Parathyroid adenoma (tissue), 2 donors: Measurements from ENCODE around the gene CFAP20DC.
A peak's percentile ranks its signal among the peaks of the same experiment; 100 is the strongest.

Source experiments
- H2AFZ ChIP-seq: fragments of 300-600 bp; sonication (generic); one replicate; pipeline ENCODE4 v1.7.0; 2017; ENCODE audit warnings: antibody characterized with exemption, mild to moderate bottlenecking
- H3K27ac ChIP-seq: fragments of 300-600 bp; sonication (generic); one replicate; pipeline ENCODE4 v1.7.0; 2017
- H3K27me3 ChIP-seq: fragments of 300-600 bp; sonication (generic); one replicate; pipeline ENCODE4 v1.7.0; 2017; ENCODE audit warnings: low read length; ENCODE audit not compliant: control insufficient read depth, insufficient read depth
- H3K36me3 ChIP-seq: fragments of 300-600 bp; sonication (generic); one replicate; pipeline ENCODE4 v1.7.0; 2017; ENCODE audit warnings: low read length; ENCODE audit not compliant: control insufficient read depth, insufficient read depth
- H3K4me1 ChIP-seq: fragments of 300-600 bp; sonication (generic); one replicate; pipeline ENCODE4 v1.7.0; 2017; ENCODE audit warnings: control low read depth
- H3K4me2 ChIP-seq: fragments of 300-600 bp; sonication (generic); one replicate; pipeline ENCODE4 v1.7.0; 2017; ENCODE audit warnings: low read length
- H3K4me3 ChIP-seq: fragments of 300-600 bp; sonication (generic); one replicate; pipeline ENCODE4 v1.7.0; 2017; ENCODE audit warnings: low read depth, low read length
- H3K79me2 ChIP-seq: fragments of 300-600 bp; sonication (generic); one replicate; pipeline ENCODE4 v1.7.0; 2017; ENCODE audit warnings: control low read depth
- H3K9ac ChIP-seq: fragments of 300-600 bp; sonication (generic); one replicate; pipeline ENCODE4 v1.7.0; 2017; ENCODE audit warnings: mild to moderate bottlenecking
- H3K9me3 ChIP-seq: fragments of 300-600 bp; sonication (generic); one replicate; pipeline ENCODE4 v1.7.0; 2017; ENCODE audit warnings: low read length; ENCODE audit not compliant: control insufficient read depth
- TF ChIP-seq, protein P1 (sequence below): fragments of 300-600 bp; sonication (generic); IDR thresholded peaks from one replicate; pipeline ENCODE4 v1.7.0; 2017; ENCODE audit warnings: antibody characterized with exemption, mild to moderate bottlenecking
- donor health status: primary hyperparathyroidism.

Gene CFAP20DC

DNA sequence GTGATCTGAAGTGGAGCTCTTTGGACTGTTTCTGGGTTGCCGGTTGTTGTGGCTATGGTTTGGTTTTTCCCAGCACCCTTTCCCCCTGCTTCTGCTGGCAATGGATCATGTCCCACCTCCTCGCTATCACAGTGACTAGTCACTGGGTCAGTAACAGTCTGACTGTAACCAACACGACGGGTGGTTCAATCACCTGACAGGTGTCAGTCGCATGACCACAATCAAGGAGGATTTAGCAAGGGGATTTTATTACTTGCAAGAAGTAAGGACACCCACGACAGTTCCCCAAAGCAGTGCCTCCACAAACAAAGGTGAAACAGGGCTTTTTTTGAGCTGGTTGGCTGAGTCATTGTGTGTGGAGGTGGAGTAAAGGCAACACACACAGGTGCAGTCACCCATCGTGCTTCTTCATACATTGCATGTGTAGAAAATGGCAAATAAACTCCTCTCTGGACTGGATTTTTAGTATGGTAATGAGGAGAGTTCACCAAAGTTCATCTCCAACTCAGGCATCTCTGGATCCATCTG, 324.4 kb downstream of the CFAP20DC start:
- no peaks in the 10 kb centered on the region for H3K9me3 ChIP-seq
- H3K4me2 ChIP-seq, result no peak overlapping the region
- H3K4me3 ChIP-seq, result no peak overlapping the region
- H3K79me2 ChIP-seq, result no peaks in the 10 kb centered on the region
- H3K27me3 ChIP-seq, result no peaks in the 10 kb centered on the region
- H3K4me1 ChIP-seq, result peaks cover 13% of the 10 kb centered on the region
- no peak overlapping the region for H3K9ac ChIP-seq
- no peak overlapping the region for H3K27ac ChIP-seq
- H2AFZ ChIP-seq, result no peak overlapping the region
- H3K36me3 ChIP-seq, result no peaks in the 10 kb centered on the region
- TF ChIP-seq, protein P1, sequence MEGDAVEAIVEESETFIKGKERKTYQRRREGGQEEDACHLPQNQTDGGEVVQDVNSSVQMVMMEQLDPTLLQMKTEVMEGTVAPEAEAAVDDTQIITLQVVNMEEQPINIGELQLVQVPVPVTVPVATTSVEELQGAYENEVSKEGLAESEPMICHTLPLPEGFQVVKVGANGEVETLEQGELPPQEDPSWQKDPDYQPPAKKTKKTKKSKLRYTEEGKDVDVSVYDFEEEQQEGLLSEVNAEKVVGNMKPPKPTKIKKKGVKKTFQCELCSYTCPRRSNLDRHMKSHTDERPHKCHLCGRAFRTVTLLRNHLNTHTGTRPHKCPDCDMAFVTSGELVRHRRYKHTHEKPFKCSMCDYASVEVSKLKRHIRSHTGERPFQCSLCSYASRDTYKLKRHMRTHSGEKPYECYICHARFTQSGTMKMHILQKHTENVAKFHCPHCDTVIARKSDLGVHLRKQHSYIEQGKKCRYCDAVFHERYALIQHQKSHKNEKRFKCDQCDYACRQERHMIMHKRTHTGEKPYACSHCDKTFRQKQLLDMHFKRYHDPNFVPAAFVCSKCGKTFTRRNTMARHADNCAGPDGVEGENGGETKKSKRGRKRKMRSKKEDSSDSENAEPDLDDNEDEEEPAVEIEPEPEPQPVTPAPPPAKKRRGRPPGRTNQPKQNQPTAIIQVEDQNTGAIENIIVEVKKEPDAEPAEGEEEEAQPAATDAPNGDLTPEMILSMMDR, result no peak

DNA sequence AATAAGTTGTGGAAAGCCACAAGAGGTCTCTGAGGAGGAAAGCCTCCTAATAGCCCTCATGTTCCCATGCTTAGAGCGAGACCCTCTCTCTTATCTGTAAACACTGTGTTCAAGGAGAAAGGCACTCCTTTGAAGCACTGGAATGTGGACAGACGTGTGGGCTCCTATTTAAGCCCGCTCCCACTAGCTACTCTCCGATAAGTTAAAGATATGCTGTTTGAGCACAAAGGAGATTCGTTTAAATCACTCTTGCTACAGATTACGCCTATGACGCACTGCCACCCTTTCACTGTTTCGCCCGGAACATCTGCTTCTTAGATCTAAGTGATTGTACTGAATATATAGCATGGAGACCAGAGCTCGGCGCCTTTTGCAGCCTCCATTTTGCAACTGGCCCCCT, 325.5 kb downstream of the CFAP20DC start:
- H3K9ac ChIP-seq, result no peak overlapping the region
- no peaks in the 10 kb centered on the region for H3K9me3 ChIP-seq
- no peak overlapping the region for H2AFZ ChIP-seq
- H3K4me3 ChIP-seq, result no peak overlapping the region
- no peak overlapping the region for H3K4me2 ChIP-seq
- H3K79me2 ChIP-seq, result no peaks in the 10 kb centered on the region
- no peaks in the 10 kb centered on the region for H3K36me3 ChIP-seq
- TF ChIP-seq, protein P1, result no peak
- peaks cover 13% of the 10 kb centered on the region for H3K4me1 ChIP-seq
- H3K27me3 ChIP-seq, result no peaks in the 10 kb centered on the region
- no peak overlapping the region for H3K27ac ChIP-seq

DNA sequence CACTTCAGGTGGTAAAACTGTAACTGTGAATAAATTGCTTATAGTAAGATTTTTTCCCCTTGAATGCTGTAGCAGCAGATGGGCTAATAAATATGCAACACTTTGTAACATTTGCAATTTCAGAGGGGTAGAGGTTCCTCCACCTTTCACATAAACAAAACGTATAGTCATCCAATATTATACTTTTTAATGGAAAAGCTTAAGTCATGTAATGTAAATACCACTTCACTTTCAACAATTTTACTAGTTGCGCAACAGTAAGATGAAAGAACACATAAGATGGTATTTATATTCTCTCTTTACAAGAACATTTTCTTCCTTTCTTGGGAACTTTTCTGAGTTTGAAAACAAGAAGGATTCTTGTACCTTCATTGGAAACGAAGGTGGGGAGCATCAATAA, 326.7 kb downstream of the CFAP20DC start:
- Histone ChIP-seq H2AFZ (no peak overlapping the region), H3K9me3 (no peaks in the 10 kb centered on the region), H3K4me3 (no peak overlapping the region), H3K9ac (no peak overlapping the region), H3K4me2 (no peak overlapping the region), H3K27ac (no peak overlapping the region), H3K36me3 (no peaks in the 10 kb centered on the region), H3K79me2 (no peaks in the 10 kb centered on the region), H3K4me1 (peaks cover 13% of the 10 kb centered on the region), H3K27me3 (no peaks in the 10 kb centered on the region)
- TF ChIP-seq, protein P1, result no peak

DNA sequence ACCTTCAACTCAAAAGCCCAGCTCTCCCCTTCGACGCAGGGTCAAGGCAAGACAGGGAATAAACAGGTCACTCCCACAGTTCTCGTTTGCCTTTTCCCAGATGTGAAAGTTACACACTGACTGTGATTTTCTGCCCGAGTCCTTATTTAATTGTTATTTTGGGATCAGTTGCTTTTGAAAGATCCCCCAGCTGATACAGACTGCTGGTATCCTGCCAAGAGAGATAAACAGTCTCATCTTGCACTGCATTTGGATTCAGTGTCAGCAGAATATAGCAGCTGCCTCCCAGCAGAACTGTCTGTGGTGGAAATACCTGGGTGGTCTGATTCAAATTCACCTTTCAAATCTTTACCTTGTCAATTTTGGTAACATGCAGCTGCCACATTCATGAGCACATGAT, 327.3 kb downstream of the CFAP20DC start:
- H3K36me3 ChIP-seq, result no peaks in the 10 kb centered on the region
- no peaks in the 10 kb centered on the region for H3K79me2 ChIP-seq
- no peak overlapping the region for H2AFZ ChIP-seq
- TF ChIP-seq, protein P1, result no peak
- no peaks in the 10 kb centered on the region for H3K27me3 ChIP-seq
- H3K9me3 ChIP-seq, result no peaks in the 10 kb centered on the region
- H3K9ac ChIP-seq, result no peak overlapping the region
- peak overlapping the region; percentile 47 for H3K4me2 ChIP-seq
- H3K4me1 ChIP-seq, result peaks cover 13% of the 10 kb centered on the region
- no peak overlapping the region for H3K4me3 ChIP-seq
- H3K27ac ChIP-seq, result no peak overlapping the region

DNA sequence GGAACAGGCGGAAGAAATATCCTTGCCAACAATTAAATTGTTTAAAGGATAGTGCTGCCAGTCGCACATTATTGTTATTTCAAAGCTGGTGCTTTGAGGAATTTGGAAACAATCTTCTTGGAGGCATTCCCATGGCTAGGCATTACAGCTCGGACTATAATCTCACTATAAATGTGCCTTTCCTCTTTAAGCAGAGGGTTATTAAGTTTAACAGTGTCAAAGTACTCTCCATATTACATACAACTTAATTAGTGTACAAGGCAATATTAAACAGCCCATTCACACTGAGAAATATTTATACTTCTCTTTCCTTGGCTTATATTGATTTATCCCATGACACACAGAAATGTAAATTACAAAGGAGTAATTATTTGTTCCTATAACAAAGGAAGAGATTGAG, 329.3 kb downstream of the CFAP20DC start:
- TF ChIP-seq, protein P1, result no peak
- Histone ChIP-seq H3K36me3 (no peaks in the 10 kb centered on the region), H3K4me3 (no peak overlapping the region), H3K27ac (no peak overlapping the region), H3K9ac (no peak overlapping the region), H3K4me2 (no peak overlapping the region), H3K4me1 (peaks cover 13% of the 10 kb centered on the region), H2AFZ (no peak overlapping the region), H3K79me2 (no peaks in the 10 kb centered on the region), H3K27me3 (no peaks in the 10 kb centered on the region), H3K9me3 (no peaks in the 10 kb centered on the region)
